HTR-8/SVneo (cell line): ENCODE results near the gene ZNF566.
A peak's percentile ranks its signal among the peaks of the same experiment; 100 is the strongest.

ENCODE experiments used
- DNase-seq: peaks from one replicate; pipeline ENCODE4 v3.0.0; 2011; ENCODE audit warnings: low spot score, mixed read lengths; ENCODE audit not compliant: insufficient read length
- FAIRE-seq: peaks from 2 replicates; lab custom pipeline; 2011; peaks lifted over from hg19 to GRCh38; lab: Jason Lieb, UNC

ZNF566 gene

GRCh38 chr19:36456831-36457230 is 32.5 kb downstream of the ZNF566 start:
- FAIRE-seq = no peak
- DNase-seq = no peak

GRCh38 chr19:36449059-36449670 is 40.2 kb downstream of the ZNF566 start:
- FAIRE-seq (no peak), DNase-seq (no peak)

- FAIRE-seq = no peak
- DNase-seq = no peak
These were observed 48.0 kb downstream of the ZNF566 start for GRCh38 chr19:36441339-36441738.

- FAIRE-seq = no peak
- DNase-seq = peak; percentile 21
These were observed 52.8 kb downstream of the ZNF566 start for GRCh38 chr19:36436531-36436930.

GRCh38 chr19:36423925-36424324 is 65.4 kb downstream of the ZNF566 start:
- FAIRE-seq (no peak), DNase-seq (no peak)

- FAIRE-seq (no peak), DNase-seq (no peak)
These were observed 67.4 kb downstream of the ZNF566 start for GRCh38 chr19:36421749-36422481.

GRCh38 chr19:36420961-36421748 is 68.2 kb downstream of the ZNF566 start:
- FAIRE-seq = no peak
- no peak for DNase-seq

- FAIRE-seq (peak; percentile 90), DNase-seq (peak; percentile 88)
These were observed 70.9 kb downstream of the ZNF566 start, which contains the start of gene ZFP82 for GRCh38 chr19:36418287-36419001. TSS of gene ZFP82 (minus strand) at chr19:36418644. CDS start at chr19:36409789, 8,855 bp downstream.

GRCh38 chr19:36417752-36418286 is 71.5 kb downstream of the ZNF566 start:
- DNase-seq (no peak), FAIRE-seq (no peak)

GRCh38 chr19:36409841-36410240 is 79.5 kb downstream of the ZNF566 start:
- no peak for FAIRE-seq

GRCh38 chr19:36408101-36408500 is 81.3 kb downstream of the ZNF566 start:
- DNase-seq (no peak), FAIRE-seq (no peak)

More at GRCh38 chr19:36409841-36410240, 79.5 kb downstream of the ZNF566 start:
- no peak for DNase-seq

GRCh38 chr19:36404498-36404897 is 84.9 kb downstream of the ZNF566 start:
- FAIRE-seq (no peak), DNase-seq (no peak)

- FAIRE-seq = no peak
- DNase-seq = no peak
These were observed 87.9 kb downstream of the ZNF566 start for GRCh38 chr19:36401475-36401874.

- FAIRE-seq = no peak
- no peak for DNase-seq
These were observed 90.8 kb downstream of the ZNF566 start for GRCh38 chr19:36398571-36398970.
